K562 (cell line): ENCODE measurements around the gene CDSN. TPM values are rescaled to one million over a fixed set of nuclear protein-coding genes. Genes with fewer than 3 reads are reported as not detected.

Experiments
- ATAC-seq: fragments of 200-7000 bp; cut with Tn5 transposase; 3 replicates; pipeline ENCODE4 v1.9.1; 2020; ENCODE audit warnings: moderate library complexity
- BruUV-seq: library from RNA; stranded (reverse); fragments of 400-500 nt; replicated peaks from 2 replicates; lab custom pipeline; 2021; lab: Mats Ljungman, UMichigan
- CTCF ChIA-PET: fragments of 300-600 bp; formaldehyde crosslinking; extraction: SDS; loops from one replicate; lab custom pipeline; 2021; ENCODE audit warnings: low intra/inter-chr PET ratio; lab: Yijun Ruan, JAX
- POLR2A ChIA-PET: fragments of 300-600, 350-650 bp; sonication (Branson Sonifier 250); formaldehyde crosslinking; extraction: SDS; loops from one replicate; lab custom pipeline; 2021; ENCODE audit warnings: antibody characterized with exemption, inconsistent platforms; lab: Yijun Ruan, JAX
- DNase-seq, 4 experiments: peaks; one replicate each; pipeline versions ENCODE4 v3.0.0 to v3.0.0-alpha.2; 2011 to 2018; ENCODE audit warnings: low spot score in 3 of 4, mixed read lengths in 3 of 4; ENCODE audit errors: extremely low read depth in 1 of 4
- FAIRE-seq: peaks from 2 replicates; lab custom pipeline; 2011; peaks lifted over from hg19 to GRCh38; lab: Jason Lieb, UNC
- H2AFZ ChIP-seq: 2 replicates; pipeline ENCODE4 v1.6.0; 2011; ENCODE audit warnings: low read depth, low read length, control low read depth, inconsistent platforms
- H3K27ac ChIP-seq: fragments of 200-600 bp; 3 replicates; pipeline ENCODE4 v1.8.0; 2011; ENCODE audit warnings: low read depth, mild to moderate bottlenecking, control low read depth, inconsistent platforms, low read length, moderate library complexity, mixed read lengths; ENCODE audit errors: extremely low read depth
- H3K27me3 ChIP-seq, 2 experiments: fragments of 300-600 bp in 1 of 2; 2 replicates in 1 of 2; 3 replicates in 1 of 2; pipeline versions ENCODE4 v1.6.0 to v1.8.0; 2011; ENCODE audit warnings: inconsistent platforms in 2 of 2, low read length in 2 of 2, mild to moderate bottlenecking in 1 of 2, mixed read lengths in 1 of 2, moderate library complexity in 1 of 2; ENCODE audit not compliant: control insufficient read depth in 2 of 2, insufficient read depth in 2 of 2
- H3K36me3 ChIP-seq: fragments of 300-600 bp; 3 replicates; pipeline ENCODE4 v1.8.0; 2011; ENCODE audit warnings: mild to moderate bottlenecking, low read length, inconsistent platforms; ENCODE audit not compliant: control insufficient read depth, insufficient read depth
- H3K4me1 ChIP-seq, 2 experiments: fragments of 200-600 bp in 1 of 2; replicated peaks in 1 of 2; 2 replicates in 1 of 2; 3 replicates in 1 of 2; pipeline versions ENCODE4 v1.5.1 to v1.8.0; 2011; ENCODE audit warnings: inconsistent platforms in 2 of 2, low read length in 2 of 2, mild to moderate bottlenecking in 1 of 2, mixed read lengths in 1 of 2, moderate library complexity in 1 of 2; ENCODE audit not compliant: control insufficient read depth in 2 of 2, insufficient read depth in 2 of 2
- H3K4me2 ChIP-seq: 2 replicates; pipeline ENCODE4 v1.6.1; 2011; ENCODE audit warnings: low read length, control low read depth, inconsistent platforms, mixed read lengths; ENCODE audit not compliant: insufficient read depth
- H3K4me3 ChIP-seq: fragments of 200-600 bp; sonication (generic), shearing (Covaris generic); 2 replicates; pipeline ENCODE4 v1.5.1; 2016; ENCODE audit warnings: control low read depth, inconsistent platforms
- H3K79me2 ChIP-seq: fragments of 200-600 bp; 3 replicates; pipeline ENCODE4 v1.8.0; 2011; ENCODE audit warnings: low read length, inconsistent platforms; ENCODE audit not compliant: control insufficient read depth, insufficient read depth
- H3K9ac ChIP-seq, 2 experiments: 2 replicates each; pipeline versions ENCODE4 v1.6.0 to v1.6.1; 2011; ENCODE audit warnings: low read depth in 2 of 2, low read length in 2 of 2, control low read depth in 1 of 2, inconsistent platforms in 1 of 2, mild to moderate bottlenecking in 1 of 2, mixed read lengths in 1 of 2; ENCODE audit not compliant: insufficient read depth in 1 of 2
- H3K9me1 ChIP-seq: one replicate; pipeline ENCODE4 v1.6.0; 2011; ENCODE audit warnings: inconsistent platforms, mild to moderate bottlenecking, low read length, moderate library complexity; ENCODE audit not compliant: control insufficient read depth, insufficient read depth
- H3K9me3 ChIP-seq: replicated peaks from 2 replicates; pipeline ENCODE4 v1.5.1; 2011; ENCODE audit warnings: low read depth, low read length, inconsistent platforms; ENCODE audit not compliant: control insufficient read depth, insufficient read depth
- H4K20me1 ChIP-seq: replicated peaks from 2 replicates; pipeline ENCODE4 v1.6.1; 2011; ENCODE audit warnings: low read length, inconsistent platforms, mixed read lengths; ENCODE audit not compliant: control insufficient read depth, insufficient read depth
- ARNT ChIP-seq, 2 experiments: fragments of 450-650 bp; IDR thresholded peaks; 2 replicates each; pipeline ENCODE4 v1.6.1; 2016; ENCODE audit warnings: mild to moderate bottlenecking in 1 of 2
- LCOR ChIP-seq: sonication (generic); formaldehyde crosslinking; IDR thresholded peaks from 2 replicates; pipeline ENCODE4 v1.8.0; 2022; ENCODE audit warnings: mild to moderate bottlenecking, missing genetic modification reagents
- MED1 ChIP-seq: sonication (generic); formaldehyde crosslinking; IDR thresholded peaks from 2 replicates; pipeline ENCODE4 v1.8.1; 2023; ENCODE audit warnings: missing genetic modification reagents, borderline replicate concordance
- NCOA4 ChIP-seq: fragments of 450-650 bp; IDR thresholded peaks from 2 replicates; pipeline ENCODE4 v1.6.1; 2018; ENCODE audit warnings: mild to moderate bottlenecking; ENCODE audit not compliant: partially characterized antibody
- RCOR1 ChIP-seq, 2 experiments: IDR thresholded peaks; 2 replicates each; pipeline ENCODE4 v1.6.1; 2012; ENCODE audit warnings: low read depth in 2 of 2, low read length in 2 of 2, borderline replicate concordance in 1 of 2, improper control_type of control experiment in 1 of 2
- SAFB ChIP-seq: fragments of 200-400 bp; formaldehyde crosslinking; IDR thresholded peaks from 2 replicates; pipeline ENCODE4 v1.6.1; 2017; ENCODE audit warnings: low read depth, low read length, borderline replicate concordance
- SRSF1 ChIP-seq: fragments of 200-400 bp; formaldehyde crosslinking; IDR thresholded peaks from 2 replicates; pipeline ENCODE4 v1.6.1; 2017; ENCODE audit warnings: mild to moderate bottlenecking, low read depth, low read length, moderate library complexity
- TRIM28 ChIP-seq: fragments of 450-650 bp; IDR thresholded peaks from 2 replicates; pipeline ENCODE4 v1.6.1; 2017
- ZNF717 ChIP-seq: fragments of 250-450 bp; sonication (Bioruptor Pico); IDR thresholded peaks from 2 replicates; pipeline ENCODE4 v1.5.0; 2021
- WGBS: fragments of 100-300 bp; shearing (Covaris generic); methylation state at CpG from one replicate; pipeline ENCODE4 v1.1.6; 2016; ENCODE audit warnings: low coverage, mixed read lengths; ENCODE audit not compliant: insufficient coverage; ENCODE audit errors: missing lambda C conversion rate; 5-methylcytosine and 5-hydroxymethylcytosine counted together
- in situ Hi-C: fragments of 300-500 bp; cut with MboI; formaldehyde crosslinking; loops from 4 replicates; pipeline ENCODE4 v1.15.0; 2018; ENCODE audit warnings: inconsistent platforms, mixed read lengths
- intact Hi-C: fragments of 100-400 bp; cut with micrococcal nuclease; formaldehyde crosslinking; loops from 2 replicates; pipeline ENCODE4 v1.14.2; 2022
- polyA plus RNA-seq, 8 experiments: library from polyadenylated mRNA; depleted of rRNA in 4 of 8; stranded (reverse) in 5 of 8; unstranded in 3 of 8; fragments of >200 nt; fragmentation: Nextera tagmentation in 2 of 8; fragmentation: Illumina TruSeq in 1 of 8; extraction: Ambion mirVana in 2 of 8; extraction: Trizol in 1 of 8; gene quantifications; 2 replicates each; pipeline versions ENCODE4 v1.2.1 to v1.2.3, GENCODE V29; 2011 to 2014; ENCODE audit warnings: inconsistent platforms in 1 of 8, missing spikeins in 1 of 8
- total RNA-seq, 7 experiments: library from RNA; depleted of rRNA in 6 of 7; stranded (reverse); fragments of >200 nt in 6 of 7; fragmentation: Illumina TruSeq in 2 of 7; extraction: Trizol in 2 of 7; gene quantifications; 2 replicates each; pipeline versions ENCODE4 v1.2.1 to v1.2.3, GENCODE V29; 2011 to 2021; ENCODE audit warnings: low replicate concordance in 1 of 7
- TF ChIP-seq, protein P1 (sequence below): fragments of 250-450 bp; sonication (Bioruptor Pico); IDR thresholded peaks from 2 replicates; pipeline ENCODE4 v1.8.0; 2022; ENCODE audit warnings: inconsistent platforms, mild to moderate bottlenecking, moderate library complexity, borderline replicate concordance
- TF ChIP-seq, protein P2 (sequence below), 2 experiments: fragments of 450-650 bp in 1 of 2; IDR thresholded peaks; 2 replicates each; pipeline ENCODE4 v1.6.1; 2011 to 2017; ENCODE audit warnings: low read depth in 2 of 2, antibody characterized with exemption in 1 of 2, borderline replicate concordance in 1 of 2, low read length in 1 of 2, mild to moderate bottlenecking in 1 of 2, mixed read lengths in 1 of 2; ENCODE audit not compliant: control insufficient read depth in 1 of 2
- TF ChIP-seq, protein P3 (sequence below): fragments of 250-450 bp; sonication (Bioruptor Pico); IDR thresholded peaks from 2 replicates; pipeline ENCODE4 v1.4.0; 2020; ENCODE audit warnings: mild to moderate bottlenecking, moderate library complexity
- TF ChIP-seq, protein P4 (sequence below): sonication (generic); formaldehyde crosslinking; IDR thresholded peaks from 2 replicates; pipeline ENCODE4 v1.8.1; 2023; ENCODE audit warnings: mild to moderate bottlenecking, missing genetic modification reagents

The CDSN gene
- total and polyA plus RNA-seq, 9 of the 15 experiments (the other 6 are each of a cell fraction or from before 2014, with no cell fraction given), result not detected

DNA sequence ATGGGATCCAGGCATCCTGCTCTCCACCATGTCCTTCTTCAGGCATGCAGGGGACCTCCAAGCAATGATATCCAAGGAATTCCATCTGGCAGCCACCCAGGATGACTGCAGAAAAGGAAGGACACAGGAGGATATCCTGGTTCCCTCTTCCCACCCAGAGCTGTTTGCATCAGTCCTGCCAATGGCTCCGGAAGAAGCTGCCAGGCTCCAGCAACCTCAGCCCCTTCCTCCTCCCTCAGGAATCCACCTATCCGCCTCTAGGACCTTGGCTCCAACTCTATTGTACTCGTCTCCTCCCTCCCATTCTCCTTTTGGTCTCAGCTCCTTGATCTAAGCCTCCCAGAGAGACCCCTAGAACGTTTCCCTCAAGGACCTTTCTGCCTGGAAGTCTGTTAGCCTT is 19.4 kb upstream of the CDSN start:
- 10% methylated on average over 4 of the region's 4 CpGs for WGBS
- Histone ChIP-seq H3K4me2 (no peak overlapping the region), H3K27me3 (peaks cover 3 to 14% of the 10 kb centered on the region in 2 experiments; a peak in 4 of 5 replicates), H3K4me3 (no peak overlapping the region), H2AFZ (no peak overlapping the region), H3K9me1 (no peaks in the 10 kb centered on the region), H3K36me3 (peaks cover 22% of the 10 kb centered on the region; the same call in 2 of the 3 replicates), H3K27ac (no peak overlapping the region), H3K4me1 (peaks cover 3 to 13% of the 10 kb centered on the region in 2 experiments; a peak in 4 of 5 replicates), H3K9me3 (no peaks in the 10 kb centered on the region), H3K9ac (no peak overlapping the region), H3K79me2 (no peaks in the 10 kb centered on the region), H4K20me1 (no peaks in the 10 kb centered on the region; the same call in 1 of the 2 replicates)
- BruUV-seq, result no TSS peak
- intact Hi-C loops, result no loop called here
- ATAC-seq, result no peak
- FAIRE-seq, result no peak
- ChIA-PET POLR2A (interaction anchor here (1.3 to 1.4 kb wide), 2 partner anchors 33 to 58 kb away, joined by 3 to 5 read pairs; no protein-coding TSS in a partner anchor), CTCF (interaction anchor here (3.5 kb wide), 1 partner anchor 52 kb away, joined by 77 read pairs; no protein-coding TSS in a partner anchor)
- DNase-seq, result no peak
- in situ Hi-C loops, result loop anchor here (5.0 kb wide), 2 partner anchors 53 to 228 kb away; no protein-coding TSS in a partner anchor
- no peak for TF ChIP-seq SRSF1
- TF ChIP-seq SAFB, result no peak
- TF ChIP-seq ZNF717, result no peak
- no peak for TF ChIP-seq LCOR (CRISPR knock-in tag)
- no peak for TF ChIP-seq RCOR1 (IDR thresholded peaks at IDR 0.05; ENCODE audit: borderline replicate concordance in 1 of 2, low read depth in 2 of 2, low read length in 2 of 2)
- no peak for TF ChIP-seq MED1 (CRISPR knock-in tag)
- no peak for TF ChIP-seq ARNT (IDR thresholded peaks at IDR 0.05)
- TF ChIP-seq, protein P1, sequence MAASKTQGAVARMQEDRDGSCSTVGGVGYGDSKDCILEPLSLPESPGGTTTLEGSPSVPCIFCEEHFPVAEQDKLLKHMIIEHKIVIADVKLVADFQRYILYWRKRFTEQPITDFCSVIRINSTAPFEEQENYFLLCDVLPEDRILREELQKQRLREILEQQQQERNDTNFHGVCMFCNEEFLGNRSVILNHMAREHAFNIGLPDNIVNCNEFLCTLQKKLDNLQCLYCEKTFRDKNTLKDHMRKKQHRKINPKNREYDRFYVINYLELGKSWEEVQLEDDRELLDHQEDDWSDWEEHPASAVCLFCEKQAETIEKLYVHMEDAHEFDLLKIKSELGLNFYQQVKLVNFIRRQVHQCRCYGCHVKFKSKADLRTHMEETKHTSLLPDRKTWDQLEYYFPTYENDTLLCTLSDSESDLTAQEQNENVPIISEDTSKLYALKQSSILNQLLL (CRISPR knock-in tag), result no peak
- TF ChIP-seq, protein P2, sequence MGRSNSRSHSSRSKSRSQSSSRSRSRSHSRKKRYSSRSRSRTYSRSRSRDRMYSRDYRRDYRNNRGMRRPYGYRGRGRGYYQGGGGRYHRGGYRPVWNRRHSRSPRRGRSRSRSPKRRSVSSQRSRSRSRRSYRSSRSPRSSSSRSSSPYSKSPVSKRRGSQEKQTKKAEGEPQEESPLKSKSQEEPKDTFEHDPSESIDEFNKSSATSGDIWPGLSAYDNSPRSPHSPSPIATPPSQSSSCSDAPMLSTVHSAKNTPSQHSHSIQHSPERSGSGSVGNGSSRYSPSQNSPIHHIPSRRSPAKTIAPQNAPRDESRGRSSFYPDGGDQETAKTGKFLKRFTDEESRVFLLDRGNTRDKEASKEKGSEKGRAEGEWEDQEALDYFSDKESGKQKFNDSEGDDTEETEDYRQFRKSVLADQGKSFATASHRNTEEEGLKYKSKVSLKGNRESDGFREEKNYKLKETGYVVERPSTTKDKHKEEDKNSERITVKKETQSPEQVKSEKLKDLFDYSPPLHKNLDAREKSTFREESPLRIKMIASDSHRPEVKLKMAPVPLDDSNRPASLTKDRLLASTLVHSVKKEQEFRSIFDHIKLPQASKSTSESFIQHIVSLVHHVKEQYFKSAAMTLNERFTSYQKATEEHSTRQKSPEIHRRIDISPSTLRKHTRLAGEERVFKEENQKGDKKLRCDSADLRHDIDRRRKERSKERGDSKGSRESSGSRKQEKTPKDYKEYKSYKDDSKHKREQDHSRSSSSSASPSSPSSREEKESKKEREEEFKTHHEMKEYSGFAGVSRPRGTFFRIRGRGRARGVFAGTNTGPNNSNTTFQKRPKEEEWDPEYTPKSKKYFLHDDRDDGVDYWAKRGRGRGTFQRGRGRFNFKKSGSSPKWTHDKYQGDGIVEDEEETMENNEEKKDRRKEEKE (IDR thresholded peaks at IDR 0.05; ENCODE audit: borderline replicate concordance in 1 of 2, control insufficient read depth in 1 of 2, low read depth in 2 of 2, low read length in 1 of 2), result no peak
- no peak for TF ChIP-seq NCOA4
- TF ChIP-seq, protein P3, sequence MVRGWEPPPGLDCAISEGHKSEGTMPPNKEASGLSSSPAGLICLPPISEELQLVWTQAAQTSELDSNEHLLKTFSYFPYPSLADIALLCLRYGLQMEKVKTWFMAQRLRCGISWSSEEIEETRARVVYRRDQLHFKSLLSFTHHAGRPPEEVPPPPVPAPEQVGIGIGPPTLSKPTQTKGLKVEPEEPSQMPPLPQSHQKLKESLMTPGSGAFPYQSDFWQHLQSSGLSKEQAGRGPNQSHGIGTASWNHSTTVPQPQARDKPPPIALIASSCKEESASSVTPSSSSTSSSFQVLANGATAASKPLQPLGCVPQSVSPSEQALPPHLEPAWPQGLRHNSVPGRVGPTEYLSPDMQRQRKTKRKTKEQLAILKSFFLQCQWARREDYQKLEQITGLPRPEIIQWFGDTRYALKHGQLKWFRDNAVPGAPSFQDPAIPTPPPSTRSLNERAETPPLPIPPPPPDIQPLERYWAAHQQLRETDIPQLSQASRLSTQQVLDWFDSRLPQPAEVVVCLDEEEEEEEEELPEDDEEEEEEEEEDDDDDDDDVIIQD (CRISPR knock-in tag), result no peak
- no peak for TF ChIP-seq TRIM28
- TF ChIP-seq, protein P4, sequence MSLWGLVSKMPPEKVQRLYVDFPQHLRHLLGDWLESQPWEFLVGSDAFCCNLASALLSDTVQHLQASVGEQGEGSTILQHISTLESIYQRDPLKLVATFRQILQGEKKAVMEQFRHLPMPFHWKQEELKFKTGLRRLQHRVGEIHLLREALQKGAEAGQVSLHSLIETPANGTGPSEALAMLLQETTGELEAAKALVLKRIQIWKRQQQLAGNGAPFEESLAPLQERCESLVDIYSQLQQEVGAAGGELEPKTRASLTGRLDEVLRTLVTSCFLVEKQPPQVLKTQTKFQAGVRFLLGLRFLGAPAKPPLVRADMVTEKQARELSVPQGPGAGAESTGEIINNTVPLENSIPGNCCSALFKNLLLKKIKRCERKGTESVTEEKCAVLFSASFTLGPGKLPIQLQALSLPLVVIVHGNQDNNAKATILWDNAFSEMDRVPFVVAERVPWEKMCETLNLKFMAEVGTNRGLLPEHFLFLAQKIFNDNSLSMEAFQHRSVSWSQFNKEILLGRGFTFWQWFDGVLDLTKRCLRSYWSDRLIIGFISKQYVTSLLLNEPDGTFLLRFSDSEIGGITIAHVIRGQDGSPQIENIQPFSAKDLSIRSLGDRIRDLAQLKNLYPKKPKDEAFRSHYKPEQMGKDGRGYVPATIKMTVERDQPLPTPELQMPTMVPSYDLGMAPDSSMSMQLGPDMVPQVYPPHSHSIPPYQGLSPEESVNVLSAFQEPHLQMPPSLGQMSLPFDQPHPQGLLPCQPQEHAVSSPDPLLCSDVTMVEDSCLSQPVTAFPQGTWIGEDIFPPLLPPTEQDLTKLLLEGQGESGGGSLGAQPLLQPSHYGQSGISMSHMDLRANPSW (CRISPR knock-in tag), result no peak
